PC-9 (cell line): ENCODE measurements around the gene SCUBE2.

Experiments used
- EZH2 ChIP-seq: fragments of 200-600 bp; sonication (generic); IDR thresholded peaks from 2 replicates; pipeline ENCODE4 v1.8.0; 2017; ENCODE audit warnings: antibody characterized with exemption, low read depth
- TF ChIP-seq, protein P1 (sequence below): fragments of 200-600 bp; sonication (generic); conservative IDR thresholded peaks from 2 replicates; pipeline ENCODE4 v1.6.1; 2017; ENCODE audit warnings: mixed run types, antibody characterized with exemption, mild to moderate bottlenecking, moderate library complexity

DNA sequence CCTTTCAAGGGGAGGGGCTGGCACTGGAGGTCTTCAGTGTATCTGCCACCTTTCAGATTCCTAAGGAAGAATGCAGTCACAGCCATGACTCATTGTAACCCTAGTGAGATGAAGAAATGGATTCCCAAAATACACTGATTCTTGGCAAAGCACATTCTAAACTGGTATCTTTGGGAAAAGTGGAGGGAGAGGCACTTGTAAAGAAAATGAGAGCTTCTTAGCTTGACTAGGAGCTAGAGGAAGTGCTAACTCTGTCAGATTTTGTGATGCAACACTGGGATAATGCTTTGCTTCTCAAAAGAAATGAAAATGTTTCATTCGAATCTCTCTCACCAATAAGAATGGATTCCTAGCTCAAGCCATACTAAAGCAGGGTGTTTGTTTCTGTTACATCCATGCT lies 101.9 kb downstream of the SCUBE2 start:
- TF ChIP-seq, protein P1, sequence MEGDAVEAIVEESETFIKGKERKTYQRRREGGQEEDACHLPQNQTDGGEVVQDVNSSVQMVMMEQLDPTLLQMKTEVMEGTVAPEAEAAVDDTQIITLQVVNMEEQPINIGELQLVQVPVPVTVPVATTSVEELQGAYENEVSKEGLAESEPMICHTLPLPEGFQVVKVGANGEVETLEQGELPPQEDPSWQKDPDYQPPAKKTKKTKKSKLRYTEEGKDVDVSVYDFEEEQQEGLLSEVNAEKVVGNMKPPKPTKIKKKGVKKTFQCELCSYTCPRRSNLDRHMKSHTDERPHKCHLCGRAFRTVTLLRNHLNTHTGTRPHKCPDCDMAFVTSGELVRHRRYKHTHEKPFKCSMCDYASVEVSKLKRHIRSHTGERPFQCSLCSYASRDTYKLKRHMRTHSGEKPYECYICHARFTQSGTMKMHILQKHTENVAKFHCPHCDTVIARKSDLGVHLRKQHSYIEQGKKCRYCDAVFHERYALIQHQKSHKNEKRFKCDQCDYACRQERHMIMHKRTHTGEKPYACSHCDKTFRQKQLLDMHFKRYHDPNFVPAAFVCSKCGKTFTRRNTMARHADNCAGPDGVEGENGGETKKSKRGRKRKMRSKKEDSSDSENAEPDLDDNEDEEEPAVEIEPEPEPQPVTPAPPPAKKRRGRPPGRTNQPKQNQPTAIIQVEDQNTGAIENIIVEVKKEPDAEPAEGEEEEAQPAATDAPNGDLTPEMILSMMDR, result no peak
- TF ChIP-seq EZH2, result no peak
